Measurements from ENCODE around the gene CAMTA2. TPM values are rescaled to one million over a fixed set of nuclear protein-coding genes. Genes with fewer than 3 reads are reported as not detected.

The CAMTA2 gene
- total and polyA plus RNA-seq, 2 experiments from 2014 or later, result 4.4 to 8.7 TPM

DNA sequence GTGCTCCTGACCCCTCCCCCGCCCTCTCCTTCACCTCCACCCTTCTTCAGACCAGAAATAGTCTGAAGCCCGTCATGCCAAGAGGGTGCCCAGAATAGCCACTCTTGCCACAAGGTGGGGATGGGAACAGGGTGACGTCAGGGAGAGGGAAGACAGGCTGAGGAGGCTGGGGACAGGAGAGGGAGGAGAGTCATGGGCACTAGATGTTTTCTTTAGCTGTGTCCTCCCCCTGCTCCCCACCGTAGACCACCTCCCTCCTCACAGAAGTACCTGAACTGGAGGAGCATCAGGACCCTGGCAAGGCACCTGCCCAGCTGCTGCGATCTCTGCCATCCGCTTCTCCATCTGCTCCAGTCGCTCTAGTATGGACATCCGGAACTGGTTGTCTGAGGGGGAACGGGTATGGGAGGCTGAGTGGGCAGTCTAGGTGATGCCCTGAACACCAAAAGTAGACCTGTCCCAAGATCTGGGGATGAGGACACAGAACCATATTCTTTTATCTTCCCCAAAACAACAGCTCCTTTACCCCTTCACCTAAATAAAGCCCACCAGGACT lies 13.3 kb downstream of the CAMTA2 start:
- Histone ChIP-seq H2AFZ (no peak overlapping the region), H3K36me3 (ENCODE audit: insufficient read depth) (no peaks in the 10 kb centered on the region), H3K27ac (ENCODE audit: low read depth) (no peak overlapping the region), H3K4me1 (ENCODE audit: insufficient read depth) (peaks cover 13% of the 10 kb centered on the region), H3K27me3 (ENCODE audit: insufficient read depth) (peaks cover 62% of the 10 kb centered on the region), H3K9me2 (ENCODE audit: insufficient read depth) (no peaks in the 10 kb centered on the region), H3K4me3 (no peak overlapping the region), H3K4me2 (no peak overlapping the region), H4K20me1 (replicated peaks; ENCODE audit: insufficient read depth) (0 out of 2 replicates have a peak, but pooled peaks cover 9% of the 10 kb centered on the region), H3F3A (replicated peaks; ENCODE audit: low read depth) (peaks cover 6% of the 10 kb centered on the region; the same call in 1 of the 2 replicates), H3K79me2 (replicated peaks; ENCODE audit: insufficient read depth) (peaks cover 6% of the 10 kb centered on the region)
- Mint-ChIP-seq H3K27ac (no peak overlapping the region), H3K27me3 (ENCODE audit: insufficient read depth, low read depth, poor library complexity) (peaks cover 53% of the 10 kb centered on the region), H3K9me3 (no peaks in the 10 kb centered on the region), H3K4me3 (no peak overlapping the region; the same call in 2 of the 3 replicates), H3K4me1 (peaks cover 22% of the 10 kb centered on the region), H3K36me3 (ENCODE audit: low read depth) (peaks cover 38% of the 10 kb centered on the region)
- ATAC-seq (no peak), DNase-seq (ENCODE audit: low spot score) (no peak)
- TF ChIP-seq, protein P1, sequence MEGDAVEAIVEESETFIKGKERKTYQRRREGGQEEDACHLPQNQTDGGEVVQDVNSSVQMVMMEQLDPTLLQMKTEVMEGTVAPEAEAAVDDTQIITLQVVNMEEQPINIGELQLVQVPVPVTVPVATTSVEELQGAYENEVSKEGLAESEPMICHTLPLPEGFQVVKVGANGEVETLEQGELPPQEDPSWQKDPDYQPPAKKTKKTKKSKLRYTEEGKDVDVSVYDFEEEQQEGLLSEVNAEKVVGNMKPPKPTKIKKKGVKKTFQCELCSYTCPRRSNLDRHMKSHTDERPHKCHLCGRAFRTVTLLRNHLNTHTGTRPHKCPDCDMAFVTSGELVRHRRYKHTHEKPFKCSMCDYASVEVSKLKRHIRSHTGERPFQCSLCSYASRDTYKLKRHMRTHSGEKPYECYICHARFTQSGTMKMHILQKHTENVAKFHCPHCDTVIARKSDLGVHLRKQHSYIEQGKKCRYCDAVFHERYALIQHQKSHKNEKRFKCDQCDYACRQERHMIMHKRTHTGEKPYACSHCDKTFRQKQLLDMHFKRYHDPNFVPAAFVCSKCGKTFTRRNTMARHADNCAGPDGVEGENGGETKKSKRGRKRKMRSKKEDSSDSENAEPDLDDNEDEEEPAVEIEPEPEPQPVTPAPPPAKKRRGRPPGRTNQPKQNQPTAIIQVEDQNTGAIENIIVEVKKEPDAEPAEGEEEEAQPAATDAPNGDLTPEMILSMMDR (conservative IDR thresholded peaks at IDR 0.05; ENCODE audit: low read depth in 2 of 2), result no peak
- TF ChIP-seq, protein P2, sequence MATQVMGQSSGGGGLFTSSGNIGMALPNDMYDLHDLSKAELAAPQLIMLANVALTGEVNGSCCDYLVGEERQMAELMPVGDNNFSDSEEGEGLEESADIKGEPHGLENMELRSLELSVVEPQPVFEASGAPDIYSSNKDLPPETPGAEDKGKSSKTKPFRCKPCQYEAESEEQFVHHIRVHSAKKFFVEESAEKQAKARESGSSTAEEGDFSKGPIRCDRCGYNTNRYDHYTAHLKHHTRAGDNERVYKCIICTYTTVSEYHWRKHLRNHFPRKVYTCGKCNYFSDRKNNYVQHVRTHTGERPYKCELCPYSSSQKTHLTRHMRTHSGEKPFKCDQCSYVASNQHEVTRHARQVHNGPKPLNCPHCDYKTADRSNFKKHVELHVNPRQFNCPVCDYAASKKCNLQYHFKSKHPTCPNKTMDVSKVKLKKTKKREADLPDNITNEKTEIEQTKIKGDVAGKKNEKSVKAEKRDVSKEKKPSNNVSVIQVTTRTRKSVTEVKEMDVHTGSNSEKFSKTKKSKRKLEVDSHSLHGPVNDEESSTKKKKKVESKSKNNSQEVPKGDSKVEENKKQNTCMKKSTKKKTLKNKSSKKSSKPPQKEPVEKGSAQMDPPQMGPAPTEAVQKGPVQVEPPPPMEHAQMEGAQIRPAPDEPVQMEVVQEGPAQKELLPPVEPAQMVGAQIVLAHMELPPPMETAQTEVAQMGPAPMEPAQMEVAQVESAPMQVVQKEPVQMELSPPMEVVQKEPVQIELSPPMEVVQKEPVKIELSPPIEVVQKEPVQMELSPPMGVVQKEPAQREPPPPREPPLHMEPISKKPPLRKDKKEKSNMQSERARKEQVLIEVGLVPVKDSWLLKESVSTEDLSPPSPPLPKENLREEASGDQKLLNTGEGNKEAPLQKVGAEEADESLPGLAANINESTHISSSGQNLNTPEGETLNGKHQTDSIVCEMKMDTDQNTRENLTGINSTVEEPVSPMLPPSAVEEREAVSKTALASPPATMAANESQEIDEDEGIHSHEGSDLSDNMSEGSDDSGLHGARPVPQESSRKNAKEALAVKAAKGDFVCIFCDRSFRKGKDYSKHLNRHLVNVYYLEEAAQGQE (IDR thresholded peaks at IDR 0.05; ENCODE audit: unreplicated experiment), result no peak
- TF ChIP-seq ZNF114 (CRISPR knock-in tag; IDR thresholded peaks at IDR 0.05), result no peak

DNA sequence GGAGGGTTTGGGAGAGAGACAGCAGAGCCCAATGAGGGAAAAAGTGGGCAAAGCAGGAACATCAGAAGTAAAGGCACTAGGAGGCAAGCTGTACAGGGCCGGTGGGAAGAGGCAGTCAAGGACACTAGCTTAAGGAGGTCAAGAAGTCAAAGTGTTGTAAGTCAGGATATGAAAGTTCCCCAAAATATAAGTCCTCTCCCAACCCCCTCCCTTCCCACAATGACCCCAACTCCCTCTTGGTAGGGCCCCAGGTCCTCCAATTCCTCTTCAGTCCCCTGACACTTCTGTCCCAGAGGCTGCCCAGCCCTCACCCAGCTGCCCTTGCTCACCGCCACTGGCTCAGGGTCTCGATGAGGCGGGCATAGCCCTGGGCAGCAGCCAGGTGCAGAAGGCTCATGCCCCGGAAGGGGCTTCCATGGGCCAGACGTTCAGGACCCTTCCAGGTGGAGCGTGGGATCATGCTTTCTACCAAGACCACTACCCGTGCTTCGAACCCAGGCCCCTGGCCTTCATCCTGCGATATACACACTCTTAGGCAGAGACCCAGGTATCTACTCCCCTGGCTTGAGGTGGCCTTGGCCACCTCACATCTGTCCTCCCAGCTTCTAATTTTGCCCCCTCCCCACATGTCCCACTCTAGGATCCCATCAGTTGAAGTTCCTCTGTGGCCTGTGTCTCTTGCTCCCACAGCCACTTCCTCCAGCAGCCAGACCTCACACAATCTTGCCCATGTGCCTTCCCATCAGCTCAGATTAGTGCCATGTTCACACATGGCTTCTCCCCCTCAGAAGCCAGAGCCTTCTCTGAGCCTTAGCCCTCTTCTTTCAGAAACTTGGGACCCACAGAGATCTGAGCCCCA lies 14.0 kb downstream of the CAMTA2 start:
- DNase-seq (ENCODE audit: low spot score), result no peak
- TF ChIP-seq NANOG (IDR thresholded peaks at IDR 0.05; ENCODE audit: borderline replicate concordance), result no peak
- TF ChIP-seq ZNF114 (CRISPR knock-in tag; IDR thresholded peaks at IDR 0.05), result no peak
- TF ChIP-seq ZNF331 (CRISPR knock-in tag; IDR thresholded peaks at IDR 0.05; ENCODE audit: low read depth), result no peak
- TF ChIP-seq EZH2 (IDR thresholded peaks at IDR 0.05; ENCODE audit: low read depth, unreplicated experiment), result no peak
- no peak for TF ChIP-seq JUNB (IDR thresholded peaks at IDR 0.05; ENCODE audit: unreplicated experiment)

More for the DNA sequence above, 14.0 kb downstream of the CAMTA2 start:
- H3K27me3 Mint-ChIP-seq (ENCODE audit: insufficient read depth, low read depth, poor library complexity), result peaks cover 53% of the 10 kb centered on the region
- Histone ChIP-seq H3F3A (replicated peaks; ENCODE audit: low read depth) (peaks cover 6% of the 10 kb centered on the region; the same call in 1 of the 2 replicates), H3K4me2 (peak overlapping the region; percentile 57; the same call in 1 of the 2 replicates), H4K20me1 (replicated peaks; ENCODE audit: insufficient read depth) (0 out of 2 replicates have a peak, but pooled peaks cover 9% of the 10 kb centered on the region), H2AFZ (no peak overlapping the region), H3K4me1 (ENCODE audit: insufficient read depth) (peaks cover 17% of the 10 kb centered on the region), H3K4me3 (no peak overlapping the region), H3K27me3 (ENCODE audit: insufficient read depth) (peaks cover 56% of the 10 kb centered on the region), H3K79me2 (replicated peaks; ENCODE audit: insufficient read depth) (peaks cover 13% of the 10 kb centered on the region), H3K36me3 (ENCODE audit: insufficient read depth) (no peaks in the 10 kb centered on the region), H3K9me2 (ENCODE audit: insufficient read depth) (no peaks in the 10 kb centered on the region), H3K27ac (ENCODE audit: low read depth) (no peak overlapping the region)
- H3K9me3 Mint-ChIP-seq, result no peaks in the 10 kb centered on the region
- peak overlapping the region; percentile 39; the same call in 1 of the 3 replicates for H3K4me3 Mint-ChIP-seq
- H3K27ac Mint-ChIP-seq, result no peak overlapping the region
- H3K4me1 Mint-ChIP-seq, result peaks cover 29% of the 10 kb centered on the region
- peaks cover 44% of the 10 kb centered on the region for H3K36me3 Mint-ChIP-seq (ENCODE audit: low read depth)
- ATAC-seq, result no peak

All from GM23338 (cell line).